NOMO-1 treated with dmso at 0.1 percent for 144 hours (cell line): Measurements from ENCODE around the gene MPPED1.

Experiments used
- DNase-seq: peaks from one replicate; lab custom pipeline; 2025; ENCODE audit not compliant: unreplicated experiment; lab: John Stamatoyannopoulos, UW

Gene MPPED1

DNA sequence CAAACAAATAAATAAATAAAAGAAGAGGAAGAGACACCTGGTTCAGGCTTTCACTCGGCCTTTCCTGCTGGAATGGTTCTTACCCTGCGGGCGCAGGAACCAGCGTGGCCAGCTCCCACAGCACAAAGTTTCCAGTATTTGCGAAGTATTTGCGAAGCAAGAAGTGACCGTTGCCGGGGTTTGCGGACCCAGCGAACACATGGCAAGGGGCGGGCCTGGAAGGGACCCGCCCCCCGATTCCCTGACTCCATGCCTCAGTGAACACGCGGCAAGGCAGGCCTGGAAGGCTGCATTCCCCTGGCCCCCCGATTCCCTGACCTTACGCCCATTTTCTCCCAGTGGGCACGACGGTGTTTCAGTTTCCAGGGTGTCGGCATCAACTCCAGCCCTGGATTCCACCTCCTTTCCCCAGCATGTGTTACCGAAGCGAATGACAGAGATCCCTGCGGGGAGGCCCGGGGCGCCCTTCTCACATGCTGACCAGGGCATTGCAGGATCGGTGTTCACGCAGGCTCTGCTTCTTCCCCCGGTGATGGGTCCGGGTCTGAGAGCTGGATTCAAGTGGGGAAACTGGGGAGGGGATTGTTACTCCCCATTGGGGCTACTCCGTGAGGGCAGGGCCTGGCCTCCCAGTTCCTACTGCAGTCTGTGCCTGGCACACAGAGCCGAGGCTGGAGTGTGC lies 102.8 kb downstream of the MPPED1 start:
- no peak for DNase-seq

DNA sequence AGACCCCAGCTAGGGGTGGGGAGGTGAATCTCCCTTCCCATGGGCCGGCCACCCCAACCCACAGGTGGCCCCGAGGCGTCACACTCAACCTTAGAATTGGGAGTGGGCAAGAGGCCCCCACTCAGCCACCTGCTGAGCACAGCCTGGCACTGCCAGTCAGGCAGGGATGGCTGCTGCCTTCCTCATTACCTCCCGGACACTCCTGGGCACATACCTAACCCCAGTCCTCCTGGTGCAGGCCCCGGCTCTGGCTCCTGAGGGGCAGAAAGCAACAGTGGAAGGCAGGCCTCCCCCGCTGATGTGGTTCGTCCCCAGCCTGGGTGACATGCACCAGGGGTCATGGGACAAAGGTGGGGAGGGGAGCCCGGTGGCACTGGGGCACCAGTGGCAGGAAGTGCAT lies 103.6 kb downstream of the MPPED1 start:
- no peak for DNase-seq

DNA sequence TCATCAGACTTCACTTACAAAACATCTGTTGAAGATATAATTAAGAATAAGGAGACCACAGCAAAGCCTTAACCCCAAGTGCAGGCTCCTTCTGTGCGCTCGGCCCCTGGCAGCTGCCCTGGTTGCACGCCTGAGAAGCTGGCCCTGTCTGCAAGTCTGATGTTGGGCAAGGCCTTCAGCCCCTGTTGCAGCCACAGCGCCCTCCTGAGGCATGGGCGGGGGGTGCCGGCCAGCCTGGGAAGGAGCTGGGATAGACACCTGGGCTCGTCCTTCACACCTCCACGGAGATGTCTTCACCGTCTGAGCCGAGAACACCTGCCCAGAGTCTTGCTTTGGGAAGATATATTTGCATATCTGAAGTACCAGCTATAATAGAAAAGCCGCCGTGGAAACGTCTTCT lies 104.1 kb downstream of the MPPED1 start:
- DNase-seq, result no peak

DNA sequence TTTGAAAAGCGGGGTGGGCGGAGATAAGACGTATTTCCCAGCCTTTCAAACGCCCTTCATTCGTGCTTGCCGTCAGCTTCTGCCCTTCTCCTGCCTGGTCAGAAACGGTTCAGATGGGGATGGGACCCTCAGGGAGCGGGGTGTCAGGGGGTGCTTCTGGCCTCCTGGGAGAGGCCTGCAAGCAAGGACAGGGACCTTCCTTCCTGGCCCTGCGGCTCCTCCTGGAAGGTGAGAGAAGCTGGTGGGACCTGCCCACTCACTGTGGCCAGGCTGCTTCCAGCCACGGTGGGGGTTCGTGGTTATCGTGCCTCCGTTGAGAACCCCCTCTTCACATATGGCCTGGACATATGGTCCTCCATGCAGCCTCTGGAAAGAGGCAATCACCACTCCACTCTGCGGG lies 104.6 kb downstream of the MPPED1 start:
- no peak for DNase-seq

DNA sequence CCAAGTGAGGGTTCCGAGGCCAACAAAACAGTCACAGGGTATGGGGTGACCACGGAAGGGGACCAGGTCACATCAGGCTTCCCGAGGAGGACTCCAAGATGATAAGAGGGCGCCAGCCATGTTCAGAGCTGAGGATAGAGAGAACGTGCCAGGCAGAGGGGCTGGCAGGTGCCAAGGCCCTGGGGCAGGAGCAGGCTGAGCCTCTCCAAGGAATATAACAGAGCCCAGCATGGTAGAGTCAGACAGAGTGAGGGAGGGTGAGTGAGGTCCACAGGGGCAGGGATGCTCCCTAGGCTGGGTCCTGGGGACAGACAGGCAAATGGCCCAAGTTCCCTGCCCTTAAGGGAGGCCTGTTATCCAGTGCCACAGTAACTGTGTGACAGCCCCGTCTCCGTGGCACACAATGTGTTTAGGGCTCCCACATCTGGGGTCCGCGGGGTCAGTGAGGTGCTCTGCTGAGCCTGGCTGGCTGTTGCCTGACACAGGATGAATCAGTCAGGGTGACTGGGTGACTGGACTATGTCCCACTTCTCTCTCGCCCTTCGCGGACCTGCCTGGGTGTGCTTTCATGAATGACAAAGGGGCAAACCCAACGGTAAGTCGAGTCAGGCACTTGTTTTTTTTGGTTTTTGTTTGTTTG lies 105.3 kb downstream of the MPPED1 start:
- no peak for DNase-seq

DNA sequence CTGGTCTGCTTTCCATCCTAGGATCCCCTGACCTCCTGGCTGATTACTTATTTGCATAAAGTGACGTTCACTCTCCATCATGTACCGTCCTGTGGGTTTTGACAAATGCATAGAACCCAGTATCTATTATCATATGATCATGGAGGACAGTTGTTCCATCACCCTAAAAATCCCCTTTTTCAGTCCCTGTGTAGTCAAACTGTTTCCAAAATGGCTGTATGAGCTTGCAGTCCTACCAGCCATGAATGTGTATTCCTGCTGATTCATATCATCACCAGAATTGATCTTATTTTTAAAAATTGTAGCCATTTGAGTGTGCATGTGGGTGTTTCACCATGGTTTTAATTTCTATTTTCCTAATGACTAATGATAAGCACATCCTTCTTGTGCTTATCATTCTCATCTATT lies 108.8 kb downstream of the MPPED1 start:
- no peak for DNase-seq

DNA sequence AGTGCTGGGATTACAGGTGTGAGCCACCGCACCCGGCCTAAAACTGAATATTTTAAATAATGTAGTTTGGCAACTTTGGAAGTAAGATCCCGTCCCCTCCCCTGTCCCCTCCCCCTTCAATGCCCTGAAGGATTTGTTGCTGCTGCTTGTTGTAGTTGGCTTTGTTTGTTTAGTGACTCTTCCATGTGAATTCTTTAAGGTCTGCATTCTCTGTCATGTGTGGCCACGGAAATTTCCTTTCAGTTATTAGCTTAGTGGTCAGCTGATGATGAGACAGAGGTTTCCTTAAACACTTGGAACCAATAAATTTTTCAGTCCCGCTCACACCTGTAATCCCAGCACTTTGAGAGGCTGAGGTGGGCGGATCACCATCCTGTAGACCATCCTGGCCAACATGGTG lies 109.9 kb downstream of the MPPED1 start:
- DNase-seq, result no peak

DNA sequence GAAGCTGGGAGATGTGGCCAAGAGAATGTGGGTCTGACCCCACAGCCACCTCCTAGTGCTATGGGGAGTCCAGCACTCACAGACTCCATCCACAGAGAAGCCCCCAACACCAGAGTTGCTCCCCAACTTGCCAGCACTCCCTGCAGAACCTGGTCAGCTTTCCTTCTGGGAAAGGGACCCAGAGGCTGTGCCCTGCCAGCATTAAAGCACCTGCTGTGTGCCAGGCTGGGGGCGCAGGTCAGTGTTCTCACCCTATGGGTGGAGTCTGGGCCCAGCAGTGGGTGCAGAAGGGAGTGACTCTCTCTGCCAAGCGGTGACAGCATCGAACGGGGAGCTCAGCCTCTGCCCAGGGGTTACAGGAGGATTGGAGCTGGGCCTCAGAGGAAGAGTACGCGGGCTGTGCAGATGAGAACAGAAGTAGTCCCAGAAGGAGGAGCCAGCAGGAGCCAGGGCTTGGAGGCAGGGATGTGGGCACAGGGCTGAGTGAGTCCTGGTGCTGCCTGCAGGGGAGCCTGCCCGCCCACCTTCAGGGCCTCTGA lies 114.4 kb downstream of the MPPED1 start:
- DNase-seq, result no peak

DNA sequence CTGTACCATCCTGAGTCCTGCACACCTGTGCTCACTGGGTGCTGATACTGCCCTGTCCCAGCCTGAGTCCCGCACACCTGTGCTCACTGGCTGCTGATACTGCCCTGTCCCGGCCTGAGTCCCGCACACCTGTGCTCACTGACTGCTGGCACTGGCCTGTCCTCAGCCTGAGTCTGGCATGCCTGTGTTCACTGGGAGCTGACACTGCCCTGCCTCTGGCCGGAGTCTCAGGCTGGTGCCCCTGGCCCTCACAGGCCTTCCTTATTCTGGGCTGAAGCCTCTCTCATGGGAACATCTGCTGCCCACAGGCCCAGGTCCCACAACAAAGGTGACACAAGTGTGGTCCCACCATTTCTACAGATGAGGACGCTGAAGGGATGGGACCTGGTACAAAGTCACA lies 115.1 kb downstream of the MPPED1 start:
- DNase-seq, result no peak

DNA sequence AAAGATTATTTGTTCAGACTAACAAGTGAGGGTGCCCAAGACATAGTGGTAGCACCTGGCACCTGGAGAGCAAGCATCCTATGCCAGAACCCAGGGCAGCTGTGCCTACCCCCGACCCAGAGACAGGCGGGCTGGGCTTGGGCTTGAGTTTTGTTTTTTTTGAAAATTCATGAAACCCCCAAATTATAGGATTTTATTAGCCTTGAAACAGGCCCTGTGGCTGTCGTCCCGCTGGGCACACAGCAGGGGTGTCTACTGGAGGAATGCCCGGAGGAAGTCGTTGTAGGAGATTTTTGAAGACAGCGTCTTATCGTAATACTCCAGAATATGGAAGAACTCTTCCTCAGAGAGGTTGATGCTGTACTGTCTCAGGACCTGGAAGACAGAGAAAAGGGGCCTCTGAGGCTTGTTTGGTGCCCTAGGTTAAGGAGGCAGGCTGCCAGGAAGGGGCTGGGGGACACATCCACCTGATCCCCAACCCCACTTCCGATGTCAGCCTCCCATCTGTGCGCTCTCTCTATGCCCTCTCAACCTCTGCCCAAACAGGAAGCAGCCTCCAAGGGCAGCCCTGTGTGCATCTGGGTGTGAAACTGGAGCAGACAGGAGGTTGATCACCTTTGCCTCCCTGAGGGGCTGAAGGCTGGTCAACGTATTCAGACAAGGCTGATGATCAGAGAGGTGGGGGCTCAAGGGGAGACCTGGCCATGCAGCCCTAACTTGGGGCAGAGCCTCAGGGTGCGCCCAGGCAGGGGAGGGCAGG lies 117.0 kb downstream of the MPPED1 start:
- DNase-seq, result no peak

DNA sequence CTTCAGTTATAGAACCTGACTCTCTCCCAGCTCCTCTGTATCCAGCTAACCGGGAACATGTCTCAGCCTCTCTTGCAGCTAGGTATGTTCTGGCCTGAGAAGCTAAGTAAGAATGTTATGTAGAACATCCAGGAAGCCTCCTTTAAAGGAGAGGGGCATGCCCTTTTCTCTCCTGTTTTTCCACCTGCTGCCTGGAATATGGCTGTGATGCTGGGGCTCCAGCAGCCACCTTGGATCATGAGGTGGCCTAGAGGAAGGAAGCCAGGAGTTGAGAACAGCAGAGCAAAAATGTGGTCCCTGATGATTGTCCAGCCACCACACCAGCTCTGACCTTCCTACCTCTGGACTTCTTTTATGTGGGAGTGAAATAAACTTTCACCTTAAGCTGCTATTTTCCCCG lies 117.6 kb downstream of the MPPED1 start:
- no peak for DNase-seq

DNA sequence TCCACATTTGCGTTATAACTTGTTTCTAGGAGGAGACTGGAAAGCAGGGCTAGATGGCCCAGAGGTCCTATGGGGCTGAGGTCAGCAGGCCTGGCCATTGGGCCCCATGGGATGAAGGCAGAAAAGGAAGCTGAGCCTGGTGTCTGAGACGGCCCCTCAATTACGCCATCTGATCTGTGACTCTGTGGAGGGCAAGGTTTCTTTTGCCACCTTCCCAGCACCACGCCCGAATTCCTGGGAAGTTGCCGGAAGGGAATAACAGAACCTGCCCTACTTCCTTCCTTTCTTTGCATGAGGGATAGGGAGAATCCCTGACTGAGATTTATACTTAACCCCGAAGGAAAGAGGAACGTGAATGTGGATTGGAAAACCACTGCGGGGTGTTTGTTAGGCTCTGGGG lies 118.1 kb downstream of the MPPED1 start:
- DNase-seq, result no peak

DNA sequence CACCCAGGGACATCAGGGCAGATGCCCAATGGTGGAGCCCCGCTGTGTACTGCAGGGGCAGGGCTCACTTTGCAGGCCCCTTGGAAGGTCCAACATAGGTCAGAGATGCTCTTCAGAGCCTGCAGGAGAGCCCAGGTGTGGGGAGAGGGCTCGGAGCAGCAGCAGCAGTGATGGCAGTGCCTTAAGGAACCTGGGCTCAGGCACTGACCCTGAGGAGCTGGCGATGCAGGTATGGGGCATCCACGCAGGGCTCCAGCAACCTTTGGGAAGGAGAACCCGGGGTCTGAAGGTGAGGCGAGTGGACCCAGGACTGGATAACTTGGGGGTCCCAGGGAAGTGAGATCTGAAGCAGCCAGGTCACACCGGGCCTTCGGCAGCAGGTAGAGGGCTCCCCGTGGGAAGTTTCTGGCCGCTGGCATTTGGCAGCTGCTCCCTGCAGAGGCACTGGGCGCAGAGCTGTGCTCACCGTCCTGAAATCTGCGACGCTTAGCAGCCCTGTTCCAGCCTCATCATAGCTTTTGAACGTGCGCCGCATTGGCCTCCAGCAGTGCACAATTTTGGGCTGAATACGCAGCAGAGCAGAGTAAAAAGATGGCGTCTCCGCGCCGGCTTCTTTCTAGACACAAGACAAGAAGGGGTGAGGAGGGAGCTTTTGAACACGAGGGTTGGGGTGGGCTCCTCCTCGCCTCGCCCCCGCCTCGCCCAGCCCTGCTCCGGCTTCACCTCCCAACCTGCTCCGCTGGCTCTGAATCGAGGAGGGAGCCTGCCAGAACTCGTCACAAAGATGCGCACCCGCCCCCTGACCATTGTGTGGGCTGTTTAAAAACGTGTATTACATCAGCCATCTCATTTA lies 118.8 kb downstream of the MPPED1 start:
- no peak for DNase-seq

DNA sequence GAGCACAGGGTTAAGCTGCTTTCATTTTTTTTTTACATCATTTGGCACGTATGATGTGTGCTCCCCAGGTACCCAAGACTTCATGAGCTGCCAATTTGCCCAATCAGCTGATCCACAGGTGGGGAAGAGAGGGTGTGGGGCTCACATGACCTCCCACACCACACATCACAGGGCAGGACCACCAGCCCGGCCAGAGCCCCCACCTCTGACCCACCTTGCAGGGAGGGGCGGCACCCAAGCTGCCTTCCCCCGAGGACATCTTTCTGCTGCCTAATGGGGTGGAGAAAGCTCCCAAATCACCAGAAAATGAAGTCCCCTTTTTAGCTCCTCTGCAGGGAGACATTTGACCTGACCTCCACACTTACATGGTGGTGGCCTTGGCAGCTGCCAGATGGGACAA lies 119.8 kb downstream of the MPPED1 start:
- DNase-seq, result no peak

DNA sequence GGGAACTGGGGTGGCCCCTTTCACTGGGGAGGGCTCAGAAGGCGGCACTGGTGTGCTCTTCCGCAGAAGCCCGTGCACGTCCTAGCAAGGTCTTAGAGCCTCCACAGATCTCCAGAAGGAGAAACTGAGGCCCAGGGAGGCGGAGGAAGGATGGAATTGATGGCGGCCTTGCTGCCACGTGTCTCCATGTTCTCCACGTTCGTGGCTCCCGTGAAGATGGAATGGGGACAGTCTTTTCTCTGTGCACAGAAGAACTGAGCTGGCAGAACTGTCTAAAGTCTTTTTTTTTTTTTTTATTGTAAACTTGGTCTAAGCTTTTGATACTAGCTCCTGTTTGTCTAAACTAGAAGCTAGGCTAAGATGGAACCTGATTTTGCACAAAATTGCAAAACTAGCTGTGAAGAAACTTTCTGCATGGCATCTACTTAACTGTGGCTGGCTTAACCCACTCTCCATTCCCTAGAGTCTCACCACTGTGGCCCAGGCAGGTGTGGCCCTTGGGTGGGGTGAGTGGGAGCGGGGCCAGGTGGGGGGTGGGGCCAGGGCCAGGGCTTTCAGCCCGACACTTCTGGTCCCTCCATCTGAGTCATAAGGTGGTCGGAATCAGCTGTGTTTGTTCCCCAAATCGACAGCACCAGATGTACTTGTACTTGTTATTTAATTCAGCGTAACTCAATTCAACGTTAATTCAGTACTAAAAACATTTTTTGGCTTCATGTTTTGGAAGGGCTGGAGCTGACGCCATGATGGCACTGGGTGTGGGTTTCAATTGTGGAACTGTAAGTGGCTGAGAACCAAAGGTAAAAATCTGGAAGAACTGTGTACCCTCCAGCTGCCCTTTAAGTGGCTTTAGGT lies 120.7 kb downstream of the MPPED1 start:
- no peak for DNase-seq

DNA sequence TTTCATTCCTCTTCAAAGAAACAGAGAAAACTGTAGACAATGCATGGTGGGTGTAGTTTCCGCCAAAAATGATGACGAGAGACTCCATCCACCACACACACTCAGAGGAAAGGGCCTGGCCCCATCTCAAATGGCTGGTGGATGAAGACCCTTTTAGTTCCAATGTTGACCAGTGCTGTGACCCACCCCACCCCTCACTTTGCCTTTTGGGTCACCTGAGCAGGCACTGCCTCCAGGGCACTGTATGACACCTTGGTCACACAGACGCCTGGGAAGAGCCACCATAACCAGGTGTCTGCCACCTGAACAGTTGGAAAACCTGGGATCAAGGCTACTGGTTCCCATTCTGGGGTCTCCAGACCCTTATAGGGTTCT lies 121.3 kb downstream of the MPPED1 start:
- DNase-seq, result no peak

DNA sequence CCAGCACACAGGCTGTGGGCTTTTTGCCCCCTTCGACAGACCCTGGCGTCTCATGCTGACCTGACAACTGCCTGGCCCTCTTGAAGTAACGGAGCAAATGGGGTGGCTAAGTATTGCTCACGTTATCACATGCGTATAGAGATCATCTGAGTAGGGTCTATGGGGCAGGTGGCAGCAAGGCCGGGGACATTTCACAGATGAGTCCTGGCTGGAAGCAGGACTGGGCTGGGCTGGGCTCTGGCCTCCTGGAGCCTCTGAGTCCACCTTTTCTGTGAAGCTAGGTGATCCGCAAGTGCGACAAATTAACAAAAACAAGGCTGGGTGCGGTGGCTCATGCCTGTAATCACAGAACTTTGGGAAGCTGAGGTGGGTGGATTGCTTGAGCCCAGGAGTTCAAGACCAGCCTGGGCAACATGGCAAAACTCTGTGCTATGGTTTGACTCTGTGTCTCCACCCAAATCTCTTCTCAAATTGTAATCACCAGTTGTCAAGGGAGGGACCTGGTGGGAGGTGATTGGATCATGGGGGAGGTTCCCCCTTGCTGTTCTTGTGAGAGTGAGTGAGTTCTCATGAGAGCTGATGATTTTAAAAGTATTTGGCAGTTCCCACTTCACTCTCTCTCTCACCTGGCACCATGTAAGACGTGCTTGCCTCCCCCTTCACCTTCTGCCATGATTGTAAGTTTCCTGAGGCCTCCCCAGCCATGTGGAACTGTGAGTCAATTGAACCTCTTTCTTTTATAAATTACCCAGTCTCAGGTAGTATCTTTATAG lies 122.0 kb downstream of the MPPED1 start:
- DNase-seq, result no peak

DNA sequence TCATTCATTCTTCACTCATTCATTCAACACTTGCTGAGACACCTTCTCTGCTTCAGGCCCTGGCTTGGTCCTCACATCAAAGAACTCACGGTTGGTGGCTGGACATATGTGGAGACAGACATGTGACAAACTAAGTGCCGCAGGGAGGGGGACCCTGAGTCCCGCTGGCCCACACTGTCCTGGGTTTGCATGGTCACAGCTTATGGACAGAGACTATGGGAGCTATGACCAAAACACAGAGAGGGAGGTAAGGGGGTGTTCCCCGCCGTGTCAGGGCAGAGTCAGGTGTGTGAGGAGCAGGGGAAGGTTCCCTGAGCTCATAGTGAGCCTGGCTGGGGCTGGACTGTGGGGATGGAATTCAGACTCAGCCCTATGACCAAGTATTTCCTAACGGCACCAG lies 123.1 kb downstream of the MPPED1 start:
- no peak for DNase-seq

DNA sequence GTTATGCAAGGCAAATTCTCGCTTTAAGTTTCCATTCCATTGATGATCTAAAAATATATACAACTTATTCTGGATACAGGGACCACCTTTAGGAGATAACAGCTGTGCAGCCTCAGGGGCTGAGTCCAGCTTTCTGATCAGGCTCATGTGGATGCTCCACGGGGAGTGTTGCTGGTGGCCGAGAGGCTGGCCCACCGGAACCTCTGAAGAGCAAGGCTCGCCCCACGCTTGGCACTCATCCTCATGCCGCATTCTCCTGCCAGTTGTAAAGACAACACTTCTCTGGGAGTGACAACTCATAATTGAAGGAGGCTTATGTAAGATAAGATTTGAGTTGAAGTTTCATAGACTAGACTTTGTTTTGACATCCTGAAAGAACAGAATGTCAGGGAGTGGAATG lies 123.5 kb downstream of the MPPED1 start:
- no peak for DNase-seq

DNA sequence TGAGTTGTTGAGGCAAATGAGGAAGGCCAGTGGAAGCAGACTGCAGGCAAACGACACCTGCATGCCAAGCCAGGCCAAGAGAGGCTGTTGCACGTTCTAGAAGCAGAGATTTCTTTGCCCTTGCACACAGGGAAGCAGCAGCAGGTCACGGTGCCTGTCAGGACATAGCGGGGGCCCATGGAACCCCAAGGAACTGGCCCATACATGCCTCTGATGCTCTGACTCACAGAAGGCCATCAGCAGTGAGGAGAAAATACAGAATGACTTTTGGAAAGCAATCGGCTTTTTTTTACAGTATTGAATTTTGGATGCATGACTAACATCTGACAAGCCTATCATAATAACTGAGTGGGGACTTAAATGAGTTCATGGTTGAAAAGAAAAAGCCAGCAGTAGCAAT lies 123.9 kb downstream of the MPPED1 start:
- no peak for DNase-seq
